GM12892 (cell line): Measurements from ENCODE around the gene DOK1.
A peak's percentile ranks its signal among the peaks of the same experiment; 100 is the strongest.

Source experiments
- POLR2A ChIP-seq: IDR thresholded peaks from 2 replicates; pipeline ENCODE4 v1.6.1; 2011; ENCODE audit warnings: low read depth, low read length, control low read depth
- POLR2AphosphoS5 ChIP-seq: IDR thresholded peaks from 2 replicates; pipeline ENCODE4 v1.6.1; 2011; ENCODE audit warnings: low read depth, low read length, control low read depth
- TAF1 ChIP-seq: IDR thresholded peaks from 2 replicates; pipeline ENCODE4 v1.6.1; 2011; ENCODE audit warnings: low read depth, mild to moderate bottlenecking, control low read depth, low read length, borderline replicate concordance

- 0 out of 2 replicates have a peak, but pooled peaks have one; percentile 45 for TF ChIP-seq POLR2A
- peak; percentile 44; the same call in 1 of the 2 replicates for TF ChIP-seq POLR2AphosphoS5
- TF ChIP-seq TAF1 = no peak
Measured at GRCh38 chr2:74573747-74574562, 19.4 kb downstream of the DOK1 start.
